ENCODE results near the gene ATG9A.
"Not testable (repeated sequence)": the region's sequence is repeated elsewhere in the genome, so short reads cannot be mapped to it uniquely, and the experiment has no call there.

Gene ATG9A

GRCh38 chr2:219204425-219205164 is 24.8 kb downstream of the ATG9A start:
- no peak for ATAC-seq
- TF ChIP-seq TSHZ2 (CRISPR knock-in tag; IDR thresholded peaks at IDR 0.05) (no peak), SNAI2 (CRISPR knock-in tag; IDR thresholded peaks at IDR 0.05) (no peak), CSDC2 (CRISPR knock-in tag; IDR thresholded peaks at IDR 0.05) (no peak), ARNTL (CRISPR knock-in tag; IDR thresholded peaks at IDR 0.05; ENCODE audit: borderline replicate concordance, low read depth) (no peak), TCF4 (CRISPR knock-in tag; IDR thresholded peaks at IDR 0.05; ENCODE audit: borderline replicate concordance) (no peak), BACH2 (CRISPR knock-in tag; IDR thresholded peaks at IDR 0.05; ENCODE audit: borderline replicate concordance) (no peak), ISL1 (CRISPR knock-in tag; IDR thresholded peaks at IDR 0.05) (no peak), PPARA (CRISPR knock-in tag; IDR thresholded peaks at IDR 0.05; ENCODE audit: borderline replicate concordance) (no peak), TOX (CRISPR knock-in tag; IDR thresholded peaks at IDR 0.05; ENCODE audit: borderline replicate concordance) (no peak), ESRRG (CRISPR knock-in tag; IDR thresholded peaks at IDR 0.05) (no peak), ZC3H10 (CRISPR knock-in tag; IDR thresholded peaks at IDR 0.05) (no peak), ZFP3 (CRISPR knock-in tag; IDR thresholded peaks at IDR 0.05) (no peak), ZFP30 (CRISPR knock-in tag; IDR thresholded peaks at IDR 0.05) (no peak), ZNF70 (CRISPR knock-in tag; IDR thresholded peaks at IDR 0.05) (no peak), CREB5 (CRISPR knock-in tag; IDR thresholded peaks at IDR 0.05; ENCODE audit: low read depth) (no peak), OSR1 (CRISPR knock-in tag; IDR thresholded peaks at IDR 0.05) (no peak)

- not testable (repeated sequence) for ATAC-seq
Measured at GRCh38 chr2:219201331-219201730, 28.1 kb downstream of the ATG9A start.

- ATAC-seq: not testable (repeated sequence)
Measured at GRCh38 chr2:219200502-219201326, 28.7 kb downstream of the ATG9A start.

GRCh38 chr2:219199470-219200211 is 29.8 kb downstream of the ATG9A start:
- ATAC-seq: no peak
- TF ChIP-seq ZNF8 (CRISPR knock-in tag; IDR thresholded peaks at IDR 0.05) (no peak), CSRNP3 (CRISPR knock-in tag; IDR thresholded peaks at IDR 0.05) (no peak), ZNF70 (CRISPR knock-in tag; IDR thresholded peaks at IDR 0.05) (no peak), ISL1 (CRISPR knock-in tag; IDR thresholded peaks at IDR 0.05) (no peak), ARNTL (CRISPR knock-in tag; IDR thresholded peaks at IDR 0.05; ENCODE audit: borderline replicate concordance, low read depth) (no peak), POU6F1 (CRISPR knock-in tag; IDR thresholded peaks at IDR 0.05; ENCODE audit: borderline replicate concordance, low read depth) (no peak), ZC3H10 (CRISPR knock-in tag; IDR thresholded peaks at IDR 0.05) (no peak), GLIS3 (CRISPR knock-in tag; IDR thresholded peaks at IDR 0.05) (no peak), BACH2 (CRISPR knock-in tag; IDR thresholded peaks at IDR 0.05; ENCODE audit: borderline replicate concordance) (no peak), ZNF565 (CRISPR knock-in tag; conservative IDR thresholded peaks at IDR 0.05; ENCODE audit: low read depth) (no peak), PATZ1 (CRISPR knock-in tag; IDR thresholded peaks at IDR 0.05; ENCODE audit: borderline replicate concordance) (no peak), OSR1 (CRISPR knock-in tag; IDR thresholded peaks at IDR 0.05) (no peak), ZFP30 (CRISPR knock-in tag; IDR thresholded peaks at IDR 0.05) (no peak)
